KOPT-K1 (cell line): ENCODE results near the gene ANOS1.
"Not testable (repeated sequence)": the region's sequence is repeated elsewhere in the genome, so short reads cannot be mapped to it uniquely, and the experiment has no call there.

ENCODE experiments used
- H3K27ac ChIP-seq: fragments of 200-600 bp; sonication (generic); 2 replicates; pipeline ENCODE4 v1.5.1; 2016; ENCODE audit warnings: antibody characterized with exemption, mild to moderate bottlenecking, low read depth, low read length; ENCODE audit not compliant: poor library complexity, severe bottlenecking
- H3K36me3 ChIP-seq: fragments of 200-600 bp; sonication (generic); 2 replicates; pipeline ENCODE4 v1.5.1; 2017; ENCODE audit warnings: antibody characterized with exemption, mild to moderate bottlenecking, low read length, moderate library complexity; ENCODE audit not compliant: insufficient read depth
- H3K9me3 ChIP-seq: fragments of 200-600 bp; sonication (generic); 2 replicates; pipeline ENCODE4 v1.5.1; 2017; ENCODE audit warnings: antibody characterized with exemption, low read length, mild to moderate bottlenecking; ENCODE audit not compliant: insufficient read depth, poor library complexity, severe bottlenecking

ANOS1 gene

GRCh38 chrX:8731559-8732395 lies at the start of gene ANOS1:
Gene ANOS1, minus strand, starts transcription at chrX:8732137. Its CDS starts 101 bp downstream, at chrX:8732036.
- Histone ChIP-seq H3K36me3 (no peaks in the 10 kb centered on the region), H3K27ac (no peak within 1 kb of the TSS), H3K9me3 (no peaks in the 10 kb centered on the region)

- H3K9me3 ChIP-seq = no peaks in the 10 kb centered on the region
- H3K27ac ChIP-seq = no peak overlapping the region
- H3K36me3 ChIP-seq = no peaks in the 10 kb centered on the region
Observed at GRCh38 chrX:8773117-8773516, 41.2 kb upstream of the ANOS1 start.

GRCh38 chrX:8760021-8760420 lies 28.1 kb upstream of the ANOS1 start:
- H3K27ac ChIP-seq = no peak overlapping the region
- no peaks in the 10 kb centered on the region for H3K9me3 ChIP-seq
- no peaks in the 10 kb centered on the region for H3K36me3 ChIP-seq

GRCh38 chrX:8758706-8759105 lies 26.8 kb upstream of the ANOS1 start:
- not testable (repeated sequence) for H3K9me3 ChIP-seq, H3K36me3 ChIP-seq, H3K27ac ChIP-seq

GRCh38 chrX:8757609-8758389 lies 25.9 kb upstream of the ANOS1 start:
- H3K27ac ChIP-seq, H3K36me3 ChIP-seq, H3K9me3 ChIP-seq: not testable (repeated sequence)

- H3K36me3 ChIP-seq = no peaks in the 10 kb centered on the region
- no peak overlapping the region for H3K27ac ChIP-seq
- no peaks in the 10 kb centered on the region for H3K9me3 ChIP-seq
Observed at GRCh38 chrX:8755813-8756212, 23.9 kb upstream of the ANOS1 start.

- Histone ChIP-seq H3K36me3 (no peaks in the 10 kb centered on the region), H3K9me3 (no peaks in the 10 kb centered on the region)
Observed at GRCh38 chrX:8755116-8755515, 23.2 kb upstream of the ANOS1 start.

GRCh38 chrX:8749697-8750096 lies 17.8 kb upstream of the ANOS1 start:
- Histone ChIP-seq H3K9me3 (no peaks in the 10 kb centered on the region), H3K36me3 (no peaks in the 10 kb centered on the region), H3K27ac (no peak overlapping the region)

More at GRCh38 chrX:8755116-8755515, 23.2 kb upstream of the ANOS1 start:
- H3K27ac ChIP-seq = no peak overlapping the region

- no peaks in the 10 kb centered on the region for H3K36me3 ChIP-seq
Observed at GRCh38 chrX:8748855-8749254, 16.9 kb upstream of the ANOS1 start.

GRCh38 chrX:8743126-8743732 lies 11.3 kb upstream of the ANOS1 start:
- Histone ChIP-seq H3K27ac (no peak overlapping the region), H3K9me3 (no peaks in the 10 kb centered on the region), H3K36me3 (no peaks in the 10 kb centered on the region)

More at GRCh38 chrX:8748855-8749254, 16.9 kb upstream of the ANOS1 start:
- Histone ChIP-seq H3K27ac (no peak overlapping the region), H3K9me3 (no peaks in the 10 kb centered on the region)

GRCh38 chrX:8741981-8742380 lies 10.0 kb upstream of the ANOS1 start:
- Histone ChIP-seq H3K9me3 (no peaks in the 10 kb centered on the region), H3K36me3 (no peaks in the 10 kb centered on the region), H3K27ac (no peak overlapping the region)

- Histone ChIP-seq H3K36me3 (no peaks in the 10 kb centered on the region), H3K27ac (no peak overlapping the region)
Observed at GRCh38 chrX:8738588-8739189, 6.8 kb upstream of the ANOS1 start.

GRCh38 chrX:8737883-8738282 lies 5.9 kb upstream of the ANOS1 start:
- Histone ChIP-seq H3K27ac (no peak overlapping the region), H3K36me3 (no peaks in the 10 kb centered on the region), H3K9me3 (no peaks in the 10 kb centered on the region)

More at GRCh38 chrX:8738588-8739189, 6.8 kb upstream of the ANOS1 start:
- H3K9me3 ChIP-seq = no peaks in the 10 kb centered on the region

GRCh38 chrX:8730812-8731558 lies 952 bp downstream of the ANOS1 start:
- H3K27ac ChIP-seq = no peak overlapping the region
- H3K9me3 ChIP-seq = no peaks in the 10 kb centered on the region
- H3K36me3 ChIP-seq = no peaks in the 10 kb centered on the region
